Ureter (tissue), 1 donor: ENCODE results near the gene NAB2. TPM values are rescaled to one million over a fixed set of nuclear protein-coding genes. Genes with fewer than 3 reads are reported as not detected.

ENCODE experiments used
- DNase-seq: peaks from one replicate; pipeline ENCODE4 v3.0.0-alpha.2; 2020; ENCODE audit warnings: low spot score
- total RNA-seq: library from RNA; stranded (reverse); gene quantifications from one replicate; pipeline ENCODE4 v1.2.4, GENCODE V29; 2023
- donor health status: DM: yes; HTN: yes; CAD: no.

NAB2 gene
- total RNA-seq, 1 donor from 2014 or later = 16.2 TPM

GRCh38 chr12:57094208-57095160 lies 5.6 kb downstream of the NAB2 start:
- no peak for DNase-seq

GRCh38 chr12:57095440-57095839 lies 6.5 kb downstream of the NAB2 start:
- DNase-seq = no peak

- DNase-seq = peak; percentile 83
Observed at GRCh38 chr12:57096099-57096572, 7.2 kb downstream of the NAB2 start.

GRCh38 chr12:57096748-57097553 lies 8.0 kb downstream of the NAB2 start:
- no peak for DNase-seq

GRCh38 chr12:57097554-57097835 lies 8.6 kb downstream of the NAB2 start:
- no peak for DNase-seq

- DNase-seq = no peak
Observed at GRCh38 chr12:57098546-57098945, 9.6 kb downstream of the NAB2 start.

GRCh38 chr12:57099047-57099714 lies 10.3 kb downstream of the NAB2 start:
- no peak for DNase-seq

- DNase-seq = no peak
Observed at GRCh38 chr12:57099766-57100165, 10.9 kb downstream of the NAB2 start.

- DNase-seq = no peak
Observed at GRCh38 chr12:57101892-57102695, 13.2 kb downstream of the NAB2 start.

GRCh38 chr12:57103856-57104255 lies 14.9 kb downstream of the NAB2 start:
- DNase-seq = no peak

- no peak for DNase-seq
Observed at GRCh38 chr12:57104292-57104910, 15.5 kb downstream of the NAB2 start.

- no peak for DNase-seq
Observed at GRCh38 chr12:57105011-57105753, 16.3 kb downstream of the NAB2 start.

- no peak for DNase-seq
Observed at GRCh38 chr12:57106021-57106708, 17.3 kb downstream of the NAB2 start.

GRCh38 chr12:57107456-57108155 lies 18.7 kb downstream of the NAB2 start:
- DNase-seq = no peak

GRCh38 chr12:57109207-57110103 lies 20.5 kb downstream of the NAB2 start:
- no peak for DNase-seq

GRCh38 chr12:57110104-57111030 lies 21.5 kb downstream of the NAB2 start:
- DNase-seq = peak; percentile 85
